Brain microvascular endothelial cell (primary cell): Measurements from ENCODE around the gene FSTL4.

ENCODE experiments used
- DNase-seq: peaks from one replicate; pipeline ENCODE4 v3.0.0-alpha.2; 2020
- H3K27ac ChIP-seq: fragments of 250-450 bp; sonication (Bioruptor Pico); 2 replicates; pipeline ENCODE4 v1.5.1; 2020; ENCODE audit warnings: mild to moderate bottlenecking, moderate library complexity
- H3K27me3 ChIP-seq: fragments of 250-450 bp; sonication (Bioruptor Pico); replicated peaks from 2 replicates; pipeline ENCODE4 v1.5.1; 2020; ENCODE audit warnings: mild to moderate bottlenecking
- H3K36me3 ChIP-seq: fragments of 250-450 bp; sonication (Bioruptor Pico); replicated peaks from 2 replicates; pipeline ENCODE4 v1.5.1; 2020; ENCODE audit warnings: mild to moderate bottlenecking
- H3K4me3 ChIP-seq: 2 replicates; pipeline ENCODE4 v1.5.1; 2011; ENCODE audit warnings: low read depth, mild to moderate bottlenecking, control low read depth, low read length, moderate library complexity
- in situ Hi-C: cut with HindIII; loops from 2 replicates; pipeline ENCODE4 v1.10.0; 2017; ENCODE audit warnings: low sequenced_read_pairs, low pct_ligation_motif_present
- TF ChIP-seq, protein P1 (sequence below): IDR thresholded peaks from 2 replicates; pipeline ENCODE4 v1.5.1; 2011; ENCODE audit warnings: low read depth, mild to moderate bottlenecking, moderate library complexity, low read length, control low read depth, inconsistent platforms; ENCODE audit errors: missing control alignments

FSTL4 gene

GRCh38 chr5:133359861-133360260, 252.5 kb downstream of the FSTL4 start:
- in situ Hi-C loops, result no loop called here
- DNase-seq, result no peak
- H3K4me3 ChIP-seq, result no peak overlapping the region
- no peak overlapping the region for H3K27ac ChIP-seq
- TF ChIP-seq, protein P1, sequence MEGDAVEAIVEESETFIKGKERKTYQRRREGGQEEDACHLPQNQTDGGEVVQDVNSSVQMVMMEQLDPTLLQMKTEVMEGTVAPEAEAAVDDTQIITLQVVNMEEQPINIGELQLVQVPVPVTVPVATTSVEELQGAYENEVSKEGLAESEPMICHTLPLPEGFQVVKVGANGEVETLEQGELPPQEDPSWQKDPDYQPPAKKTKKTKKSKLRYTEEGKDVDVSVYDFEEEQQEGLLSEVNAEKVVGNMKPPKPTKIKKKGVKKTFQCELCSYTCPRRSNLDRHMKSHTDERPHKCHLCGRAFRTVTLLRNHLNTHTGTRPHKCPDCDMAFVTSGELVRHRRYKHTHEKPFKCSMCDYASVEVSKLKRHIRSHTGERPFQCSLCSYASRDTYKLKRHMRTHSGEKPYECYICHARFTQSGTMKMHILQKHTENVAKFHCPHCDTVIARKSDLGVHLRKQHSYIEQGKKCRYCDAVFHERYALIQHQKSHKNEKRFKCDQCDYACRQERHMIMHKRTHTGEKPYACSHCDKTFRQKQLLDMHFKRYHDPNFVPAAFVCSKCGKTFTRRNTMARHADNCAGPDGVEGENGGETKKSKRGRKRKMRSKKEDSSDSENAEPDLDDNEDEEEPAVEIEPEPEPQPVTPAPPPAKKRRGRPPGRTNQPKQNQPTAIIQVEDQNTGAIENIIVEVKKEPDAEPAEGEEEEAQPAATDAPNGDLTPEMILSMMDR, result no peak
- peaks cover 10% of the 10 kb centered on the region for H3K27me3 ChIP-seq
- H3K36me3 ChIP-seq, result no peaks in the 10 kb centered on the region

DNA sequence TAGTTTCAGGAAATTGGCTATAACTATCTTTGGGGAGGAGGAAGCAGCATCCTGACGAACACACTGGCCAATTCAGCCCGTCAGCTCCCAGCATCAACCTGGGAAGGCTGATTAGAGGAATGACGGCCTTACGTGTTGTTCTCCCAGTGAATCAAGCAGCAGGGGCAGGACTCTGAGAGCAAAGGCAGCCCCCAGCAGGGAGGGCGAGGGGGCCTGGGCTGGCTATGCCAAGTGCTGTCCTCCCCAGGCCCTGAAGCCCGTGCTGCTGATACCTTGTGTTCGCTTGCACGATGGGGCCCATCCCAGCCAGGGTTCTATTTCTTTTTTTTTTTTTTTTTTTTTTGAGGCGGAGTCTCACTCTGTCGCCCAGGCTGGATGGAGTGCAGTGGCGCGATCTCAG, 254.1 kb downstream of the FSTL4 start:
- no peaks in the 10 kb centered on the region for H3K36me3 ChIP-seq
- TF ChIP-seq, protein P1, result no peak
- in situ Hi-C loops, result no loop called here
- DNase-seq, result no peak
- H3K27me3 ChIP-seq, result peaks cover 10% of the 10 kb centered on the region
- H3K27ac ChIP-seq, result no peak overlapping the region
- no peak overlapping the region for H3K4me3 ChIP-seq

- Histone ChIP-seq H3K36me3 (no peaks in the 10 kb centered on the region), H3K27ac (no peak overlapping the region), H3K27me3 (peaks cover 10% of the 10 kb centered on the region), H3K4me3 (no peak overlapping the region)
- TF ChIP-seq, protein P1, result no peak
- in situ Hi-C loops, result no loop called here
- no peak for DNase-seq
These were observed 254.6 kb downstream of the FSTL4 start for GRCh38 chr5:133357758-133358157.

DNA sequence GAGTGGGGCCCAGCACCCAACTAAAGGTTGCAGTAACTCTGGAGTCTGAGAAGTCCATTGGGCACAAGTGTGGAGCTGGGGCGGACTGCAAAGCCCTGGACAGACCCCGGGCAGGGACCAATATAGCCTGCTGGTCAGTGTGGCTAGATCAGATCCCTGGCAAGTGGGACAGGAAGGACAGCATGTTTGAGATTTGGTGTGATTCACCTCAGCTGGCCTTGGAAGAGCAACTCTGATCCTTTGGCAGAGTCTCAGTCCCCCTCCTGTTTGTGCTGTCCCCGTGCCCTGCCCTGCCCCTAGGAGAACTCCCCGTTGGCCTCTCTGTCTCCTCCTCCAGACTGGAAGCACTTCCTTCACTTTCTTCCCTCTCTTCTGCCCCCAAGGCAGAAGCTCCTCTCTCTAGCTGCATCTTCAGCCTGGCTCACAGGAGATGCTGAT, 255.3 kb downstream of the FSTL4 start:
- in situ Hi-C loops, result no loop called here
- Histone ChIP-seq H3K4me3 (no peak overlapping the region), H3K27ac (no peak overlapping the region), H3K27me3 (peaks cover 10% of the 10 kb centered on the region), H3K36me3 (no peaks in the 10 kb centered on the region)
- no peak for DNase-seq
- TF ChIP-seq, protein P1, result no peak

- Histone ChIP-seq H3K36me3 (no peaks in the 10 kb centered on the region), H3K27ac (no peak overlapping the region), H3K4me3 (no peak overlapping the region), H3K27me3 (peaks cover 9% of the 10 kb centered on the region)
- no peak for DNase-seq
- in situ Hi-C loops, result no loop called here
- TF ChIP-seq, protein P1, result no peak
These were observed 255.9 kb downstream of the FSTL4 start for GRCh38 chr5:133356396-133356983.
